HEK293 (cell line): Measurements from ENCODE around the gene STARD4.
A peak's percentile ranks its signal among the peaks of the same experiment; 100 is the strongest.

ENCODE experiments used
- CTCF ChIA-PET: fragments of 350-600 bp; formaldehyde crosslinking; extraction: SDS; loops from one replicate; lab custom pipeline; 2021; ENCODE audit warnings: antibody characterized with exemption; lab: Yijun Ruan, JAX
- POLR2A ChIA-PET: fragments of 300-600 bp; formaldehyde crosslinking; extraction: SDS; loops from one replicate; lab custom pipeline; 2020; ENCODE audit warnings: antibody characterized with exemption, inconsistent platforms; lab: Yijun Ruan, JAX
- H3K27ac ChIP-seq: fragments of 200-500 bp; sonication (Bioruptor generic); 2 replicates; pipeline ENCODE4 v1.5.1; 2014; ENCODE audit warnings: low read depth, low read length, control low read depth, inconsistent platforms; ENCODE audit errors: extremely low read depth
- H3K36me3 ChIP-seq, 2 experiments: fragments of 200-500 bp in 1 of 2; sonication (Bioruptor generic) in 1 of 2; 1 replicate in 1 of 2; 2 replicates in 1 of 2; pipeline ENCODE4 v1.5.1; 2014 to 2017; ENCODE audit warnings: inconsistent platforms in 2 of 2, low read length in 2 of 2; ENCODE audit not compliant: control insufficient read depth in 2 of 2, insufficient read depth in 1 of 2
- H3K4me1 ChIP-seq: fragments of 200-500 bp; sonication (Bioruptor generic); 2 replicates; pipeline ENCODE4 v1.5.1; 2014; ENCODE audit warnings: mild to moderate bottlenecking, low read length, inconsistent platforms; ENCODE audit not compliant: control insufficient read depth, insufficient read depth
- H3K4me3 ChIP-seq: 2 replicates; pipeline ENCODE4 v1.5.1; 2011; ENCODE audit warnings: low read depth, mild to moderate bottlenecking, control low read depth, low read length, moderate library complexity
- H3K9me3 ChIP-seq: fragments of 200-500 bp; sonication (Bioruptor generic); 2 replicates; pipeline ENCODE4 v1.5.1; 2014; ENCODE audit warnings: low read depth, low read length, inconsistent platforms; ENCODE audit not compliant: control insufficient read depth, insufficient read depth
- KLF1 ChIP-seq: fragments of 450-650 bp; formaldehyde crosslinking; IDR thresholded peaks from 2 replicates; pipeline ENCODE4 v1.5.1; 2016; ENCODE audit warnings: missing biosample characterization, missing genetic modification characterization
- KLF8 ChIP-seq: fragments of 450-650 bp; formaldehyde crosslinking; IDR thresholded peaks from 2 replicates; pipeline ENCODE4 v1.5.1; 2016; ENCODE audit warnings: missing biosample characterization, missing genetic modification characterization
- KLF9 ChIP-seq: fragments of 450-650 bp; formaldehyde crosslinking; IDR thresholded peaks from 2 replicates; pipeline ENCODE4 v1.5.1; 2016; ENCODE audit warnings: missing biosample characterization, missing genetic modification characterization, low read depth
- MZF1 ChIP-seq: fragments of 450-650 bp; formaldehyde crosslinking; IDR thresholded peaks from 2 replicates; pipeline ENCODE4 v1.5.1; 2017; ENCODE audit warnings: missing biosample characterization, missing genetic modification characterization, borderline replicate concordance
- OSR2 ChIP-seq: fragments of 450-650 bp; formaldehyde crosslinking; IDR thresholded peaks from 2 replicates; pipeline ENCODE4 v1.5.1; 2016; ENCODE audit warnings: missing biosample characterization, missing genetic modification characterization
- REPIN1 ChIP-seq: fragments of 450-650 bp; formaldehyde crosslinking; IDR thresholded peaks from 2 replicates; pipeline ENCODE4 v1.5.1; 2017; ENCODE audit warnings: missing biosample characterization, missing genetic modification characterization, low read depth
- SETDB1 ChIP-seq: IDR thresholded peaks from one replicate; pipeline ENCODE4 v1.6.1; 2017; ENCODE audit warnings: mild to moderate bottlenecking, low read length, moderate library complexity, mixed read lengths; ENCODE audit not compliant: insufficient read length
- SP2 ChIP-seq: fragments of 450-650 bp; formaldehyde crosslinking; IDR thresholded peaks from 2 replicates; pipeline ENCODE4 v1.5.1; 2016; ENCODE audit warnings: missing biosample characterization, missing genetic modification characterization
- ZBTB1 ChIP-seq: fragments of 450-650 bp; formaldehyde crosslinking; IDR thresholded peaks from 2 replicates; pipeline ENCODE4 v1.5.1; 2016; ENCODE audit warnings: missing biosample characterization, missing genetic modification characterization
- ZBTB20 ChIP-seq: fragments of 450-650 bp; formaldehyde crosslinking; IDR thresholded peaks from 2 replicates; pipeline ENCODE4 v1.5.1; 2016; ENCODE audit warnings: missing biosample characterization, missing genetic modification characterization
- ZBTB48 ChIP-seq: fragments of 450-650 bp; formaldehyde crosslinking; IDR thresholded peaks from 2 replicates; pipeline ENCODE4 v1.5.1; 2016; ENCODE audit warnings: missing biosample characterization, missing genetic modification characterization
- ZFHX2 ChIP-seq: fragments of 450-650 bp; formaldehyde crosslinking; conservative IDR thresholded peaks from 2 replicates; pipeline ENCODE4 v1.5.1; 2016; ENCODE audit warnings: missing biosample characterization, missing genetic modification characterization
- ZNF202 ChIP-seq: fragments of 450-650 bp; formaldehyde crosslinking; IDR thresholded peaks from 2 replicates; pipeline ENCODE4 v1.5.1; 2016; ENCODE audit warnings: missing biosample characterization, missing genetic modification characterization, borderline replicate concordance
- ZNF223 ChIP-seq: fragments of 450-650 bp; formaldehyde crosslinking; IDR thresholded peaks from 2 replicates; pipeline ENCODE4 v1.5.1; 2016; ENCODE audit warnings: missing biosample characterization, missing genetic modification characterization
- ZNF274 ChIP-seq, 2 experiments: fragments of 200-500 bp in 1 of 2; fragments of 450-650 bp in 1 of 2; sonication (Bioruptor generic) in 1 of 2; formaldehyde crosslinking in 1 of 2; IDR thresholded peaks; 2 replicates each; pipeline versions ENCODE4 v1.5.1 to v1.6.1; 2014 to 2016; ENCODE audit warnings: borderline replicate concordance in 1 of 2, inconsistent platforms in 1 of 2, low read length in 1 of 2, missing biosample characterization in 1 of 2, missing genetic modification characterization in 1 of 2
- ZNF423 ChIP-seq: fragments of 450-650 bp; formaldehyde crosslinking; IDR thresholded peaks from 2 replicates; pipeline ENCODE4 v1.5.1; 2016; ENCODE audit warnings: missing biosample characterization, missing genetic modification characterization
- ZSCAN16 ChIP-seq: fragments of 450-650 bp; formaldehyde crosslinking; IDR thresholded peaks from 2 replicates; pipeline ENCODE4 v1.5.1; 2016; ENCODE audit warnings: missing biosample characterization, missing genetic modification characterization
- ZSCAN23 ChIP-seq: fragments of 450-650 bp; formaldehyde crosslinking; IDR thresholded peaks from 2 replicates; pipeline ENCODE4 v1.5.1; 2016; ENCODE audit warnings: missing biosample characterization, missing genetic modification characterization
- ZSCAN30 ChIP-seq: fragments of 450-650 bp; IDR thresholded peaks from 2 replicates; pipeline ENCODE4 v1.5.1; 2018; ENCODE audit warnings: missing biosample characterization, mild to moderate bottlenecking, missing genetic modification characterization, moderate library complexity
- TF ChIP-seq, protein P1 (sequence below): fragments of 450-650 bp; formaldehyde crosslinking; IDR thresholded peaks from 2 replicates; pipeline ENCODE4 v1.5.1; 2016; ENCODE audit warnings: missing biosample characterization, missing genetic modification characterization
- TF ChIP-seq, protein P2 (sequence below): IDR thresholded peaks from 2 replicates; pipeline ENCODE4 v1.6.1; 2011; ENCODE audit warnings: mild to moderate bottlenecking, low read depth, low read length, borderline replicate concordance
- TF ChIP-seq, protein P3 (sequence below): fragments of 450-650 bp; IDR thresholded peaks from 2 replicates; pipeline ENCODE4 v1.5.1; 2018; ENCODE audit warnings: missing biosample characterization, mild to moderate bottlenecking, missing genetic modification characterization
- TF ChIP-seq, protein P4 (sequence below): fragments of 450-650 bp; formaldehyde crosslinking; IDR thresholded peaks from 2 replicates; pipeline ENCODE4 v1.5.1; 2016; ENCODE audit warnings: missing biosample characterization, missing genetic modification characterization
- TF ChIP-seq, protein P5 (sequence below): fragments of 450-650 bp; formaldehyde crosslinking; optimal IDR thresholded peaks from 2 replicates; pipeline ENCODE3; 2016; ENCODE audit warnings: missing biosample characterization, mild to moderate bottlenecking, missing genetic modification characterization

STARD4 gene

GRCh38 chr5:111559680-111560079, 47.3 kb upstream of the STARD4 start:
- CTCF ChIA-PET = interaction anchor here (0.6 to 1.4 kb wide), 6 partner anchors 9 to 470 kb away, joined by 3 to 7 read pairs (median 4); no protein-coding TSS in a partner anchor
- H3K4me1 ChIP-seq = 0 out of 2 replicates have a peak, but pooled peaks cover 2% of the 10 kb centered on the region
- no peak overlapping the region for H3K27ac ChIP-seq
- H3K9me3 ChIP-seq = peaks cover 4% of the 10 kb centered on the region
- no peaks in the 10 kb centered on the region for H3K36me3 ChIP-seq
- TF ChIP-seq ZFHX2 (tag by site-specific recombination) (no peak), REPIN1 (tag by site-specific recombination) (no peak), SETDB1 (peak; percentile 93), KLF9 (no peak)
- TF ChIP-seq, protein P1, sequence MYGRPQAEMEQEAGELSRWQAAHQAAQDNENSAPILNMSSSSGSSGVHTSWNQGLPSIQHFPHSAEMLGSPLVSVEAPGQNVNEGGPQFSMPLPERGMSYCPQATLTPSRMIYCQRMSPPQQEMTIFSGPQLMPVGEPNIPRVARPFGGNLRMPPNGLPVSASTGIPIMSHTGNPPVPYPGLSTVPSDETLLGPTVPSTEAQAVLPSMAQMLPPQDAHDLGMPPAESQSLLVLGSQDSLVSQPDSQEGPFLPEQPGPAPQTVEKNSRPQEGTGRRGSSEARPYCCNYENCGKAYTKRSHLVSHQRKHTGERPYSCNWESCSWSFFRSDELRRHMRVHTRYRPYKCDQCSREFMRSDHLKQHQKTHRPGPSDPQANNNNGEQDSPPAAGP (tag by site-specific recombination) = no peak
- TF ChIP-seq, all 188 proteins: peak for 1
- POLR2A ChIA-PET = no interaction called here
- no peak overlapping the region for H3K4me3 ChIP-seq

- H3K27ac ChIP-seq = no peak overlapping the region
- ChIA-PET CTCF (interaction anchor here (0.8 to 1.4 kb wide), 2 partner anchors 26 to 169 kb away, joined by 3 to 5 read pairs; no protein-coding TSS in a partner anchor), POLR2A (no interaction called here)
- no peaks in the 10 kb centered on the region for H3K36me3 ChIP-seq
- TF ChIP-seq ZNF274 (IDR thresholded peaks at IDR 0.05; ENCODE audit: low read length) (no peak), ZNF274 (tag by site-specific recombination; IDR thresholded peaks at IDR 0.05; ENCODE audit: borderline replicate concordance) (no peak), SP2 (tag by site-specific recombination) (no peak), ZNF423 (no peak)
- TF ChIP-seq, protein P2, sequence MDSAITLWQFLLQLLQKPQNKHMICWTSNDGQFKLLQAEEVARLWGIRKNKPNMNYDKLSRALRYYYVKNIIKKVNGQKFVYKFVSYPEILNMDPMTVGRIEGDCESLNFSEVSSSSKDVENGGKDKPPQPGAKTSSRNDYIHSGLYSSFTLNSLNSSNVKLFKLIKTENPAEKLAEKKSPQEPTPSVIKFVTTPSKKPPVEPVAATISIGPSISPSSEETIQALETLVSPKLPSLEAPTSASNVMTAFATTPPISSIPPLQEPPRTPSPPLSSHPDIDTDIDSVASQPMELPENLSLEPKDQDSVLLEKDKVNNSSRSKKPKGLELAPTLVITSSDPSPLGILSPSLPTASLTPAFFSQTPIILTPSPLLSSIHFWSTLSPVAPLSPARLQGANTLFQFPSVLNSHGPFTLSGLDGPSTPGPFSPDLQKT = no peak
- H3K4me3 ChIP-seq = no peak overlapping the region
- H3K9me3 ChIP-seq = peaks cover 4% of the 10 kb centered on the region
- no peaks in the 10 kb centered on the region for H3K4me1 ChIP-seq
Measured at GRCh38 chr5:111557686-111558085, 45.4 kb upstream of the STARD4 start.

GRCh38 chr5:111557111-111557510, 44.8 kb upstream of the STARD4 start:
- no peaks in the 10 kb centered on the region for H3K36me3 ChIP-seq
- TF ChIP-seq ZSCAN23 (tag by site-specific recombination) (no peak), MZF1 (tag by site-specific recombination) (no peak), ZBTB48 (tag by site-specific recombination) (no peak), ZBTB20 (tag by site-specific recombination) (no peak), KLF8 (tag by site-specific recombination) (no peak), KLF1 (tag by site-specific recombination) (no peak), ZNF202 (tag by site-specific recombination) (no peak), ZBTB1 (tag by site-specific recombination) (no peak), ZSCAN16 (tag by site-specific recombination) (no peak), ZSCAN30 (tag by site-specific recombination) (no peak), ZNF223 (no peak), OSR2 (tag by site-specific recombination) (no peak)
- TF ChIP-seq, protein P3, sequence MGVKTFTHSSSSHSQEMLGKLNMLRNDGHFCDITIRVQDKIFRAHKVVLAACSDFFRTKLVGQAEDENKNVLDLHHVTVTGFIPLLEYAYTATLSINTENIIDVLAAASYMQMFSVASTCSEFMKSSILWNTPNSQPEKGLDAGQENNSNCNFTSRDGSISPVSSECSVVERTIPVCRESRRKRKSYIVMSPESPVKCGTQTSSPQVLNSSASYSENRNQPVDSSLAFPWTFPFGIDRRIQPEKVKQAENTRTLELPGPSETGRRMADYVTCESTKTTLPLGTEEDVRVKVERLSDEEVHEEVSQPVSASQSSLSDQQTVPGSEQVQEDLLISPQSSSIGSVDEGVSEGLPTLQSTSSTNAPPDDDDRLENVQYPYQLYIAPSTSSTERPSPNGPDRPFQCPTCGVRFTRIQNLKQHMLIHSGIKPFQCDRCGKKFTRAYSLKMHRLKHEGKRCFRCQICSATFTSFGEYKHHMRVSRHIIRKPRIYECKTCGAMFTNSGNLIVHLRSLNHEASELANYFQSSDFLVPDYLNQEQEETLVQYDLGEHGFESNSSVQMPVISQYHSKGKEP (tag by site-specific recombination) = no peak
- TF ChIP-seq, protein P4, sequence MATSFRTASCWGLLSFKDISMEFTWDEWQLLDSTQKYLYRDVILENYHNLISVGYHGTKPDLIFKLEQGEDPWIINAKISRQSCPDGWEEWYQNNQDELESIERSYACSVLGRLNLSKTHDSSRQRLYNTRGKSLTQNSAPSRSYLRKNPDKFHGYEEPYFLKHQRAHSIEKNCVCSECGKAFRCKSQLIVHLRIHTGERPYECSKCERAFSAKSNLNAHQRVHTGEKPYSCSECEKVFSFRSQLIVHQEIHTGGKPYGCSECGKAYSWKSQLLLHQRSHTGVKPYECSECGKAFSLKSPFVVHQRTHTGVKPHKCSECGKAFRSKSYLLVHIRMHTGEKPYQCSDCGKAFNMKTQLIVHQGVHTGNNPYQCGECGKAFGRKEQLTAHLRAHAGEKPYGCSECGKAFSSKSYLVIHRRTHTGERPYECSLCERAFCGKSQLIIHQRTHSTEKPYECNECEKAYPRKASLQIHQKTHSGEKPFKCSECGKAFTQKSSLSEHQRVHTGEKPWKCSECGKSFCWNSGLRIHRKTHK (tag by site-specific recombination) = no peak
- TF ChIP-seq, protein P5, sequence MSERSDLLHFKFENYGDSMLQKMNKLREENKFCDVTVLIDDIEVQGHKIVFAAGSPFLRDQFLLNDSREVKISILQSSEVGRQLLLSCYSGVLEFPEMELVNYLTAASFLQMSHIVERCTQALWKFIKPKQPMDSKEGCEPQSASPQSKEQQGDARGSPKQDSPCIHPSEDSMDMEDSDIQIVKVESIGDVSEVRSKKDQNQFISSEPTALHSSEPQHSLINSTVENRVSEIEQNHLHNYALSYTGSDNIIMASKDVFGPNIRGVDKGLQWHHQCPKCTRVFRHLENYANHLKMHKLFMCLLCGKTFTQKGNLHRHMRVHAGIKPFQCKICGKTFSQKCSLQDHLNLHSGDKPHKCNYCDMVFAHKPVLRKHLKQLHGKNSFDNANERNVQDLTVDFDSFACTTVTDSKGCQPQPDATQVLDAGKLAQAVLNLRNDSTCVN (tag by site-specific recombination) = no peak
- H3K4me1 ChIP-seq = no peaks in the 10 kb centered on the region
- H3K27ac ChIP-seq = no peak overlapping the region
- CTCF ChIA-PET = interaction anchor here (0.6 to 1.2 kb wide), 2 partner anchors 9 to 441 kb away, joined by 3 read pairs; no protein-coding TSS in a partner anchor
- H3K4me3 ChIP-seq = no peak overlapping the region
- POLR2A ChIA-PET = no interaction called here
- H3K9me3 ChIP-seq = peaks cover 4% of the 10 kb centered on the region
